SJSA1 (cell line): ENCODE data around the gene STIP1. TPM values are rescaled to one million over a fixed set of nuclear protein-coding genes. Genes with fewer than 3 reads are reported as not detected.
A peak's percentile ranks its signal among the peaks of the same experiment; 100 is the strongest.
"Not testable (repeated sequence)": the region's sequence is repeated elsewhere in the genome, so short reads cannot be mapped to it uniquely, and the experiment has no call there.

ENCODE experiments used
- DNase-seq, 2 experiments: peaks; one replicate each; pipeline ENCODE4 v3.0.0-alpha.2; 2015 to 2020; ENCODE audit warnings: low spot score in 2 of 2, low read depth in 1 of 2
- H3K27ac ChIP-seq: fragments of 250-450 bp; sonication (Bioruptor Pico); 2 replicates; pipeline ENCODE4 v1.5.1; 2020; ENCODE audit warnings: mild to moderate bottlenecking, moderate library complexity
- H3K27me3 ChIP-seq: fragments of 250-450 bp; sonication (Bioruptor Pico); replicated peaks from 2 replicates; pipeline ENCODE4 v1.5.1; 2020; ENCODE audit warnings: mild to moderate bottlenecking, moderate library complexity
- H3K36me3 ChIP-seq: fragments of 250-450 bp; sonication (Bioruptor Pico); 2 replicates; pipeline ENCODE4 v1.5.1; 2020; ENCODE audit warnings: mild to moderate bottlenecking
- H3K4me1 ChIP-seq: fragments of 250-450 bp; sonication (Bioruptor Pico); replicated peaks from 2 replicates; pipeline ENCODE4 v1.6.1; 2021; ENCODE audit warnings: mild to moderate bottlenecking
- H3K4me3 ChIP-seq: fragments of 250-450 bp; sonication (Bioruptor Pico); 2 replicates; pipeline ENCODE4 v1.5.1; 2020; ENCODE audit warnings: mild to moderate bottlenecking
- H3K9me3 ChIP-seq: fragments of 250-450 bp; sonication (Bioruptor Pico); replicated peaks from 2 replicates; pipeline ENCODE4 v1.5.1; 2020; ENCODE audit warnings: mild to moderate bottlenecking
- total RNA-seq: library from RNA; depleted of rRNA; stranded (reverse); fragments of >200 nt; shearing (Covaris generic); gene quantifications from 2 replicates; pipeline ENCODE4 v1.2.3, GENCODE V29; 2014

Gene STIP1
- total RNA-seq, 1 experiment from 2014 or later: 488 TPM

DNA sequence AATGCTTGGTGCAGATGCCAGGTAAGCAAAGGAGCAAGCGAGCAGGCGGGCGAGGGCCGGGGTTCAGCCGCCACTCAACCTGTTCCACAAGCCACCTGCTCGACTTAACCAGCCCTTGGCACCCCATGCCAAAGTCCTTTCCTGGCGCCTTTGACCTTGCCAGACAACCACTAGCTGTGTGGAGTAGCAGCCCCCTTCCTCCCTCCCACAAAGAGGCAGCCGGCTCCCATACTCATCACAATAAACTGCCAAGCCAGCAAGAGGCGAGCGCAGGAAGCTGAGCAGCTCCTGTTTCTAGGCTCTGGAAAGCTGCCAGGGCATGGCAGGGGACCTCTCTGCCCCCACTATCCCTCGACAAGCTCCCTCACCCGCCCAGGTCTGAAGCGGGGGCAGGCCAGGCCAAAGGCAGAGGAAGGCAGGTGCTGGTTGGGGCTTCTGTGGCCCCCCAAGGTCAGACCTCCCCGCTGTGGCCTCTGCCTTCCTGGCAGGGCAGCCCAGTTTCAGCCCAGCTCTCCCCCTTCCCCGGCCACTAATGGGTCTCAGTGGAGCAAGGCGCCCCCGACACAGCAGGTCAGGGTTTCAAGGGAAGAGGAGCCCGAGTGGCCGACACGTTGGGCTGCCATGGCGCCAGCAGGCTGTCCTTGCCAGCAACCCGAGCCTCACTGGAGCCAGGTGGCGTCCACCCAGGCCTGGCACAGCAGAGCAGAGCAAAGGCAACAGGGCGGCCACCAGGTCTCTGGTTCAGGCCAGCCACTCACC lies 35.3 kb upstream of the STIP1 start:
- no peak for DNase-seq
- Histone ChIP-seq H3K9me3 (no peaks in the 10 kb centered on the region), H3K4me3 (no peak overlapping the region), H3K27ac (no peak overlapping the region), H3K27me3 (no peaks in the 10 kb centered on the region), H3K36me3 (no peaks in the 10 kb centered on the region), H3K4me1 (peaks cover 10% of the 10 kb centered on the region)

GRCh38 chr11:64151337-64151736 lies 34.6 kb upstream of the STIP1 start:
- Histone ChIP-seq H3K4me3 (no peak overlapping the region), H3K36me3 (no peaks in the 10 kb centered on the region), H3K27me3 (no peaks in the 10 kb centered on the region), H3K27ac (no peak overlapping the region), H3K9me3 (no peaks in the 10 kb centered on the region), H3K4me1 (peaks cover 10% of the 10 kb centered on the region)
- no peak for DNase-seq

DNA sequence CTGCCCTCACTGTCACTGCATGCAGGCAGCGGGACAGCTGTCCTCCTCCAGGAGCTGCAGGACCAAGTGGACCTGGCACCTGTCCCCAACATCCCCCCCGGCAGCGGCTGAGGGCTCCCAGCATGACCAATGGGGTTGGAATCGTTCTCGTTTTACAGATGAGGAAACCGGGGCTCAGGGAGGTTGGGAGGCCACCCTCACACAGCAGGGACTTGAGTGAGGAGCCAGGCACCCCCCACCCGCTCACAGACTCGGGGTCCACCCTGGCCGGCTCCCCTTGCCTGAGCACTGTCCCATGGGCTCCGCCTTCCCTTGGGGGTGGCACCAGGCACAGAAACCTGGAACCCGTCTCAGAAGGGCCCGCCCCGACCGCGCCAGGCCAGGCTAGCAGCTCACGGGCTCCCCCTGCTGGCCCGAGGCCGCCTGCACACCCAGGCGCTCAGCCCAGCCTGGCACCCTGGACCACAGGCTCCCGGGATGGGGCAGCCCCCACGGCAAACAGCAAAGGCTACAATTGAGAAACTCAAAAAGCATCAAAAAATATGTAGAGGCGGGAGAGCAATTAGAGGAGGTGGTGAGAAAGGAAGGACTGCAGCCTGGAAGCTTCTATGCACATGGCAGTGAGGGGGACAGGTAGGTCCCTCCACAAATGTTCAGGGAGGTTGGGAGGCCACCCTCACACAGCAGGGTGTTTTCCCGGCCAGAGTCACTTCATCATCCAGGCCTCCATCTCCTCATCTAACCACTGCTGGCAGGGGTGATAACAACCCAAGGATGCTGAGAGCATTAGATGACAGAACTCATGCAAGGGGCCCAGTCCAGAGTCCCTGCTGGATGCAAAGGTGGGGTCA lies 32.9 kb upstream of the STIP1 start:
- Histone ChIP-seq H3K27ac (no peak overlapping the region), H3K27me3 (no peaks in the 10 kb centered on the region), H3K4me3 (peak overlapping the region; percentile 3; the same call in 1 of the 2 replicates), H3K36me3 (no peaks in the 10 kb centered on the region), H3K4me1 (peaks cover 10% of the 10 kb centered on the region), H3K9me3 (no peaks in the 10 kb centered on the region)
- peak; percentile 75 to 77 for DNase-seq

DNA sequence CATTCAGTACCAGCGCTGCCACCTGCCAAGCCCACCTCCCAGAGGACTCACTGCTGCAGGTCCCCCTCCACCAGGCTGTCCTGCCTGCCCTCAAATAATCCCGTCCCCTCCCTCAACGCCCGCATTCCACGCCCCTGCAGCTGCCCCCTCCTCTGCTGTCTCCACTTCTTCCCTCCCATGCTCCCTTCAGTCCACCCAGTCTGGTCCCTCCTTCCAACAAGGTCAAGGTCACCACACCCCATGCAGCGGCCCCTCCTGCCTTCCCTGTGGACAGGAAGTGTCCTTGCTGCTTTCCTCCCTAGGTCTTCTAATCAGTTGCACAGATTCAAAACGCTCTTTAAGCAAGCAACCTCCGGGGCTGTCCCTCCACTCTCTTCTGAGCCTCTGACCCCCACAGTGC lies 32.2 kb upstream of the STIP1 start:
- no peak for DNase-seq
- H3K4me3 ChIP-seq: no peak overlapping the region
- H3K4me1 ChIP-seq: peaks cover 6% of the 10 kb centered on the region
- H3K27ac ChIP-seq: no peak overlapping the region
- no peaks in the 10 kb centered on the region for H3K27me3 ChIP-seq
- no peaks in the 10 kb centered on the region for H3K9me3 ChIP-seq
- no peaks in the 10 kb centered on the region for H3K36me3 ChIP-seq

GRCh38 chr11:64156235-64157011 lies 29.5 kb upstream of the STIP1 start:
- Histone ChIP-seq H3K27ac (no peak overlapping the region), H3K4me1 (peaks cover 6% of the 10 kb centered on the region), H3K9me3 (no peaks in the 10 kb centered on the region), H3K4me3 (no peak overlapping the region), H3K36me3 (no peaks in the 10 kb centered on the region), H3K27me3 (no peaks in the 10 kb centered on the region)
- no peak for DNase-seq

GRCh38 chr11:64157631-64158394 lies 28.2 kb upstream of the STIP1 start:
- no peak overlapping the region for H3K4me3 ChIP-seq
- H3K27me3 ChIP-seq: no peaks in the 10 kb centered on the region
- H3K9me3 ChIP-seq: no peaks in the 10 kb centered on the region
- H3K27ac ChIP-seq: no peak overlapping the region
- no peak for DNase-seq
- H3K36me3 ChIP-seq: no peaks in the 10 kb centered on the region
- H3K4me1 ChIP-seq: peaks cover 3% of the 10 kb centered on the region

DNA sequence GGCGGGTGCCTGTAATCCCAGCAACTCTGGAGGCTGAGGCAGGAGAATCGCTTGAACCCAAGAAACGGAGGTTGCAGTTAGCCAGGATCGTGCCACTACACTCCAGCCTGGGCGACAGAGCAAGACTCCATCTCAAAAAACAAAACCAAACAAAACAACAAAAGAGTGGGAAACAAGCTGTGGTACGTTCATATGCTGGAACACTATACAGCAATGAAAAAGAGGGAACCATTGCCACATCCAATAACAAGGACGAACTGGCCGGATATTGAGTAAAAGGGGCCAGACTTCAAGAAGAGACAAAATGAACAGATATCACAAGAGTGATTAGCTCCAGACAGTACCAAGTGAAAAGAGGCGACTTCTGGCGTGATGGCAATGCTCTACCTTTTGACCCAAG lies 24.9 kb upstream of the STIP1 start:
- no peak overlapping the region for H3K27ac ChIP-seq
- H3K4me3 ChIP-seq: no peak overlapping the region
- H3K4me1 ChIP-seq: peaks cover 12% of the 10 kb centered on the region
- DNase-seq: no peak
- H3K36me3 ChIP-seq: 0 out of 2 replicates have a peak, but pooled peaks cover 2% of the 10 kb centered on the region
- H3K27me3 ChIP-seq: no peaks in the 10 kb centered on the region
- H3K9me3 ChIP-seq: 0 out of 2 replicates have a peak, but pooled peaks cover 2% of the 10 kb centered on the region

GRCh38 chr11:64162769-64163168 lies 23.2 kb upstream of the STIP1 start:
- H3K36me3 ChIP-seq, H3K4me3 ChIP-seq, H3K27ac ChIP-seq, H3K27me3 ChIP-seq, DNase-seq, H3K9me3 ChIP-seq: not testable (repeated sequence)
- H3K4me1 ChIP-seq: peaks cover 17% of the 10 kb centered on the region

DNA sequence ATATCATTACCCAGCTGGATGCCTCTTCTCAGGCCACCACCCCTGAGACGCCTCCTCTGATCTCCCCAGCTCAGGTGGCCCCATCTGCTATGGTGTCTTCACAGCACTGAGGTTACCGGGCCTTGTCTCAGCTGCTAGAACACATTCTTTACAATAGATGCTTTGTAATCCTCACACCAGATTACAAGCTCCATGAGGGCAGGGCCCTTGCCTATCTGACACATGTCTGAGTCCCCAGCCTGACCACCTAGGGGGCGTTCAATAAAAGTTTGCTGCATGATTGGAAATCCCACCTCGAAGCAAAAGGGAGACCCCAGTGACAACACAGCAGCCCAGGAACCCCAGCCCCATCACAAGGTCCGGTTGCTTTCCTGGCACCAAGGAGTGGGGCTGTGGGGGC lies 22.0 kb upstream of the STIP1 start:
- 0 out of 2 replicates have a peak, but pooled peaks cover 2% of the 10 kb centered on the region for H3K9me3 ChIP-seq

GRCh38 chr11:64164392-64165312 lies 21.3 kb upstream of the STIP1 start:
- Histone ChIP-seq H3K9me3 (0 out of 2 replicates have a peak, but pooled peaks cover 2% of the 10 kb centered on the region), H3K27me3 (no peaks in the 10 kb centered on the region), H3K4me1 (peaks cover 17% of the 10 kb centered on the region), H3K4me3 (peak overlapping the region; percentile 57), H3K36me3 (0 out of 2 replicates have a peak, but pooled peaks cover 2% of the 10 kb centered on the region), H3K27ac (no peak overlapping the region)
- DNase-seq: no peak

More for the DNA sequence above, 22.0 kb upstream of the STIP1 start:
- no peaks in the 10 kb centered on the region for H3K27me3 ChIP-seq
- 0 out of 2 replicates have a peak, but pooled peaks cover 2% of the 10 kb centered on the region for H3K36me3 ChIP-seq
- no peak for DNase-seq
- no peak overlapping the region for H3K4me3 ChIP-seq
- peaks cover 17% of the 10 kb centered on the region for H3K4me1 ChIP-seq
- H3K27ac ChIP-seq: no peak overlapping the region

- Histone ChIP-seq H3K27me3 (no peaks in the 10 kb centered on the region), H3K36me3 (0 out of 2 replicates have a peak, but pooled peaks cover 2% of the 10 kb centered on the region), H3K4me1 (peaks cover 17% of the 10 kb centered on the region), H3K9me3 (0 out of 2 replicates have a peak, but pooled peaks cover 2% of the 10 kb centered on the region), H3K4me3 (peak overlapping the region; percentile 57), H3K27ac (no peak overlapping the region)
- DNase-seq: no peak
Measured at GRCh38 chr11:64165481-64165841, 20.5 kb upstream of the STIP1 start.
